NCI-H774 (cell line): Measurements from ENCODE around the gene PLPP3.

Experiments
- DNase-seq: peaks from one replicate; lab custom pipeline; 2025; lab: John Stamatoyannopoulos, UW

The PLPP3 gene

GRCh38 chr1:56459260-56459659 is 120.1 kb downstream of the PLPP3 start:
- DNase-seq = no peak

- DNase-seq = no peak
Measured at GRCh38 chr1:56457756-56458375, 121.5 kb downstream of the PLPP3 start.

GRCh38 chr1:56456435-56457101 is 122.8 kb downstream of the PLPP3 start:
- DNase-seq = no peak

GRCh38 chr1:56453417-56454078 is 125.8 kb downstream of the PLPP3 start:
- no peak for DNase-seq

- no peak for DNase-seq
Measured at GRCh38 chr1:56453016-56453415, 126.3 kb downstream of the PLPP3 start.

- no peak for DNase-seq
Measured at GRCh38 chr1:56452027-56453011, 127.0 kb downstream of the PLPP3 start.

GRCh38 chr1:56451491-56451890 is 127.9 kb downstream of the PLPP3 start:
- no peak for DNase-seq

- no peak for DNase-seq
Measured at GRCh38 chr1:56450004-56450666, 129.2 kb downstream of the PLPP3 start.

GRCh38 chr1:56448529-56449300 is 130.6 kb downstream of the PLPP3 start:
- DNase-seq = no peak

GRCh38 chr1:56447823-56448222 is 131.5 kb downstream of the PLPP3 start:
- DNase-seq = no peak

GRCh38 chr1:56446531-56447098 is 132.7 kb downstream of the PLPP3 start:
- DNase-seq = no peak

GRCh38 chr1:56444960-56445646 is 134.3 kb downstream of the PLPP3 start:
- DNase-seq = no peak
